ENCODE results near the gene CD37. TPM values are rescaled to one million over a fixed set of nuclear protein-coding genes. Genes with fewer than 3 reads are reported as not detected.

The CD37 gene
- total and polyA plus RNA-seq, 11 donors: 1.4 to 45.2 (median 3.9) TPM

- intact Hi-C loops (cut with DNase I): no loop called here
- no peak for TF ChIP-seq POLR2A (IDR thresholded peaks at IDR 0.05)
- TF ChIP-seq CTCF (IDR thresholded peaks at IDR 0.05): no peak
- H3K27me3 ChIP-seq: peaks cover 0 to 8% (median 0%) of the 10 kb centered on the region in 9 donors
- H3K4me3 ChIP-seq: no peak overlapping the region
- peak overlapping the region in 7 of 12 donors; percentile 3 to 68 (median 54) for H3K27ac ChIP-seq
- WGBS, 4 donors: 73 to 82% (median 77%) methylated on average over 9 of the region's 9 CpGs
- H3K4me1 ChIP-seq: peaks cover 0 to 29% (median 14%) of the 10 kb centered on the region in 12 donors
- no peak for ATAC-seq
- DNase-seq: no peak
- no peaks in the 10 kb centered on the region for H3K9me3 ChIP-seq
- H3K36me3 ChIP-seq: peaks cover 0 to 63% (median 43%) of the 10 kb centered on the region in 9 donors
Measured at GRCh38 chr19:49357186-49357585, 22.0 kb downstream of the CD37 start.

GRCh38 chr19:49359851-49360820 is 24.9 kb downstream of the CD37 start:
- Histone ChIP-seq H3K9me3 (no peaks in the 10 kb centered on the region), H3K27me3 (peaks cover 0 to 12% (median 0%) of the 10 kb centered on the region in 9 donors), H3K4me3 (no peak overlapping the region), H3K36me3 (peaks cover 0 to 35% (median 23%) of the 10 kb centered on the region in 9 donors), H3K4me1 (peaks cover 4 to 42% (median 20%) of the 10 kb centered on the region in 12 donors), H3K27ac (peak overlapping the region in 4 of 12 donors; percentile 13 to 98 (median 32))
- intact Hi-C loops (cut with DNase I): no loop called here
- 77 to 81% (median 79%) methylated on average over 13 to 17 of the region's 17 CpGs for WGBS, 4 donors
- ATAC-seq (no peak), DNase-seq (no peak)
- TF ChIP-seq CTCF (IDR thresholded peaks at IDR 0.05) (no peak), POLR2A (IDR thresholded peaks at IDR 0.05) (no peak)

GRCh38 chr19:49361438-49362047 is 26.3 kb downstream of the CD37 start:
- DNase-seq: peak; percentile 86 to 91 (median 89)
- intact Hi-C loops (cut with DNase I): no loop called here
- TF ChIP-seq POLR2A (IDR thresholded peaks at IDR 0.05) (peak in 1 of 2 donors; percentile 62), CTCF (IDR thresholded peaks at IDR 0.05) (no peak)

More at GRCh38 chr19:49361438-49362047, 26.3 kb downstream of the CD37 start:
- ATAC-seq: peak; percentile 33 to 66 (median 52)
- Histone ChIP-seq H3K4me3 (peak overlapping the region; percentile 70 to 97 (median 92)), H3K4me1 (peaks cover 0 to 32% (median 16%) of the 10 kb centered on the region in 12 donors), H3K27ac (peak overlapping the region; percentile 93 to 99 (median 98)), H3K9me3 (no peaks in the 10 kb centered on the region), H3K27me3 (peaks cover 0 to 12% (median 0%) of the 10 kb centered on the region in 9 donors), H3K36me3 (peaks cover 0 to 29% (median 21%) of the 10 kb centered on the region in 9 donors)
- 2 to 3% (median 3%) methylated on average over 14 to 27 of the region's 27 CpGs for WGBS, 4 donors
